SJCRH30 (cell line): ENCODE results near the gene FGFR2. TPM values are rescaled to one million over a fixed set of nuclear protein-coding genes. Genes with fewer than 3 reads are reported as not detected.

ENCODE experiments used
- DNase-seq, 2 experiments: peaks; one replicate each; pipeline ENCODE4 v3.0.0-alpha.2; 2015 to 2020
- H3K27ac ChIP-seq: fragments of 250-450 bp; sonication (Bioruptor Pico); 2 replicates; pipeline ENCODE4 v1.5.1; 2020; ENCODE audit warnings: mild to moderate bottlenecking, moderate library complexity
- H3K27me3 ChIP-seq: fragments of 250-450 bp; sonication (Bioruptor Pico); 2 replicates; pipeline ENCODE4 v1.5.1; 2020; ENCODE audit warnings: mild to moderate bottlenecking, moderate library complexity
- H3K36me3 ChIP-seq: fragments of 250-450 bp; sonication (Bioruptor Pico); 2 replicates; pipeline ENCODE4 v1.5.1; 2020; ENCODE audit warnings: mild to moderate bottlenecking, moderate library complexity
- H3K4me1 ChIP-seq: fragments of 250-450 bp; sonication (Bioruptor Pico); 2 replicates; pipeline ENCODE4 v1.5.1; 2020; ENCODE audit warnings: mild to moderate bottlenecking, moderate library complexity
- H3K4me3 ChIP-seq: fragments of 250-450 bp; sonication (Bioruptor Pico); 2 replicates; pipeline ENCODE4 v1.5.1; 2020; ENCODE audit warnings: mild to moderate bottlenecking, moderate library complexity
- H3K9me3 ChIP-seq: fragments of 250-450 bp; sonication (Bioruptor Pico); replicated peaks from 2 replicates; pipeline ENCODE4 v1.5.1; 2020; ENCODE audit warnings: mild to moderate bottlenecking, moderate library complexity
- total RNA-seq: library from RNA; depleted of rRNA; stranded (reverse); fragments of >200 nt; shearing (Covaris generic); gene quantifications from 2 replicates; pipeline ENCODE4 v1.2.3, GENCODE V29; 2014

Gene FGFR2
- total RNA-seq, 1 experiment from 2014 or later = 44.8 TPM

DNA sequence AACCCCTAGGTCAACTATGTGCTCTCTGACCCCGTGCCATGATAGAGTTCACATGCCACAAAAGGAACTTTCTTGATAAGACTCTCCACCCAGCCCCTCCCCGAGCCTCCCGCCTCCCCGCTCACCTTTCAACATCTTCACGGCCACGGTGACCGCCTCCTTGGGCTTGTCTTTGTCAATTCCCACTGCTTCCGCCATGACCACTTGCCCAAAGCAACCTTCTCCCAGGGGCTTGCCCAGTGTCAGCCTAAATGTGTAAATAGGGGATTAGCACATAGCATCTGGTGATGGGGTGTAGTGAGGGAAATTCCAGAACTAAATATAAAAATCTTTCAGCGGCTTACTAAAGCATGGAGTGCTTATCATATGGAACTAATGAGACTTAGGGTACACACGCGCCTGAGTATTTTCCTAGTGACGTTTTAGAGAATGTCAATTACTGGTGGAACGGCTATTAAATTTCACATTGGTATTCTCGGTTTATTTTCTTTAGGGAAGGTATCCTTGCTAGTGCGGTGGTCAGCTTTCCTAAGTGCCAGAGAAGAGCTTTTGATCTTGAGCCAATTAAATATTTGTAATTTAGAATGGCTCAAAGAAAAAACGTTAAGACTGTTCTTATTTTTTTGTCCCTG, 97.4 kb downstream of the FGFR2 start:
- H3K4me1 ChIP-seq = peaks cover 53% of the 10 kb centered on the region
- no peaks in the 10 kb centered on the region for H3K27me3 ChIP-seq
- no peaks in the 10 kb centered on the region for H3K9me3 ChIP-seq
- peak overlapping the region; percentile 11 for H3K4me3 ChIP-seq
- peak; percentile 81 to 91 for DNase-seq
- peak overlapping the region; percentile 71 for H3K27ac ChIP-seq
- H3K36me3 ChIP-seq = peaks cover 10% of the 10 kb centered on the region; the same call in 1 of the 2 replicates

DNA sequence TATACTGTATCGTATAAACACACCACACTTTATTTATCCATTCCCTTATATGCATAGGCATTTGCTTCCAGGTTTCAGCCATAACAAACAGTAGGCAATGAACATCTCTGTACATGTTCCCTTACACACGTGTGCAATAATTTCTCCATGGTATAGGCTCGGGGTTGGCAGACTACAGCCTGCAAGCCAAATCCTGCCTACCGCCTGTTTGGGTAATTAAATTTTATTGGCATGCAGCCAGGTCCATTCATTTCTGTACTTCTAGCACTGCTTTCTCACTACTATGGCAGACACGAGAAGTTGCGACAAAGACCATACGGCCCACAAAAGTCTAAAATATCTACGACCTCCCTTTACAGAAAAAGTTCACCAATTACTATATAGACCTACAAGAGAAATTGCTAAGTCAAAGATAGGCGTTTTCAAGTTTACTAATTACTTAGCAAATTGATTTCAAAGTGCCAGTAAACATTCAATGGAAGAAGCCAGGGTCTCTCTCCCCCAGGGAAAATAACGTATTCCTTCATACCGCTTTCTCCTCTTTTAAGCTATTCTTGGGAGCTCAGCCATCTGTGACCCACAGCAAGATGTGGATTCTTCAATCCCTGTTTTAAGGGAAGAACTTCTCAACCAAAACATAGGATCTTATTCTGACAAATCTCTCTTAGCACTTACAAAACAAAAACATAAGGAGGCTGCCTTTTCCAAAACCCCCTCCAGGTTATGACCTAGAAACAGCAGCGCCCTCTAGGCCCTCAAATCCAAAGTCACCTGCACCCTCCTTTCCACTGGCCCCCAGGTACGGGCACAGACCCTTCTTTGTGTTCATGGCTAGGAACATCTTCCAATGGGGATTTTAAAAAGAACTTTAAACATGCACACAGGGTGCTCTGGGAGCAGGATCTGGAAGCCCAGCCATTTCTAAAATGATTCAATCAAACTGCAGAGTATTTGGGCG, 100.5 kb downstream of the FGFR2 start:
- Histone ChIP-seq H3K27ac (no peak overlapping the region), H3K4me3 (no peak overlapping the region), H3K36me3 (peaks cover 23% of the 10 kb centered on the region), H3K4me1 (peaks cover 41% of the 10 kb centered on the region), H3K9me3 (no peaks in the 10 kb centered on the region), H3K27me3 (no peaks in the 10 kb centered on the region)
- peak in 1 of 2 experiments; percentile 46 for DNase-seq

DNA sequence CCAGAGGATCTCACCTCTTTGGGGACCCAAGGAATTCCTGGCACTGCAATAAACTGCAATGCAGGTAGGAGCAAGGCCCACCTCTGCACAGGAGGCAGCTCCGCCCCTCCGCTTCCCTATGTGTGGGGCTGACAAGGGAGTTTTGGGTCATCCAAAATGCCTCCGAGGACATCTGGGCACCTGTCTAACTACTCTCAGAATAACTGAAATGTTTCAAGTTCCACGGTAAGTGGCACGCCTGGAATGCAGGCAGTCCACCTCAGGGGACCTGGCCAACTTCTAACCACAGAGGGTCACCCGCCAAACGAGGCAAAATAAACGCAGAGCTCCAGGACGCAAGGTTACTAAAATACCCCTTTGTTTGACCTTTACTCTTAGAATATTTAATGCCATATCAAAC, 102.5 kb downstream of the FGFR2 start:
- Histone ChIP-seq H3K4me3 (no peak overlapping the region), H3K27me3 (no peaks in the 10 kb centered on the region), H3K9me3 (no peaks in the 10 kb centered on the region), H3K36me3 (peaks cover 25% of the 10 kb centered on the region), H3K4me1 (peaks cover 22% of the 10 kb centered on the region), H3K27ac (no peak overlapping the region)
- DNase-seq = peak in 1 of 2 experiments; percentile 26

DNA sequence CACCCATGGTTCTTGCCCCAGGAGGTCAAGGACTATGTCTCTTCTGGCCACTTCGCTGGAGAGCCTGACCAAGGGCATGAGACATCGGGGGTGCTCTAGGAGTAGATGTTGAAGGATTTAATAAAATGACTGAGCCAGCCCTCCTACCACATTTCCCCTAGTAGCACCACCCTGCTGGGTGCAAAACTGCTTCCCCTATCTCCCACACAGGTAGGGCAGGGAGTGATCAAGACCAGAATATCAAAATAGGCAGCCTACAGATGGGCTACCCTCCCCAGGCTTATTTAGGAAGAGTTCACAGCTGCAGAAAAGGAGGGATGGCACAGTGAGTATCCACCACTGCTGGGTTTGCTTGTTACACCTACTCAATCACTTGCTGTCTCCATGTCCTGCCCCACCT, 103.9 kb downstream of the FGFR2 start:
- H3K27ac ChIP-seq = no peak overlapping the region
- H3K4me1 ChIP-seq = peaks cover 10% of the 10 kb centered on the region; the same call in 1 of the 2 replicates
- H3K27me3 ChIP-seq = no peaks in the 10 kb centered on the region
- no peak for DNase-seq
- peaks cover 25% of the 10 kb centered on the region for H3K36me3 ChIP-seq
- H3K9me3 ChIP-seq = no peaks in the 10 kb centered on the region
- H3K4me3 ChIP-seq = no peak overlapping the region

DNA sequence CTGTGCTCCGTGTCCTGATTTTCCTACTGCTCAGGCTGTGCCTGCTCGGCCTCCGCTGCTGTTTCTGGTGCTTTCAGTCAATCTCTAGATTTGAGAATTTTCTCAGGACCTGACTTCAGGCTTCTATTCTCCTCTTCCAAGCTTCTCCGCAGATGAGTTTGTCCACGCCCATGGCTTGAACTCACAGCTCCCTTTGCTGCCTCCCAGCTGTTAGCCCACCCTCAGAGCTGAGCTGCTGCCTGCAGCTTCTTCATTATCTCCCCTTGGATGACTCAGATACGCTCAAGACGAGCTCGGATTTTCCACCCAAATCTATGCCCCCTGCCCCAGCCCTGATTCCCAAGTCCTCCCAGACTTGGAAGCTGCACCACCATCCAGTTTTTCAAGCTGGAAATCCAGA, 104.7 kb downstream of the FGFR2 start:
- Histone ChIP-seq H3K4me1 (peaks cover 10% of the 10 kb centered on the region; the same call in 1 of the 2 replicates), H3K9me3 (no peaks in the 10 kb centered on the region), H3K27me3 (no peaks in the 10 kb centered on the region), H3K36me3 (peaks cover 25% of the 10 kb centered on the region), H3K4me3 (no peak overlapping the region), H3K27ac (no peak overlapping the region)
- no peak for DNase-seq

DNA sequence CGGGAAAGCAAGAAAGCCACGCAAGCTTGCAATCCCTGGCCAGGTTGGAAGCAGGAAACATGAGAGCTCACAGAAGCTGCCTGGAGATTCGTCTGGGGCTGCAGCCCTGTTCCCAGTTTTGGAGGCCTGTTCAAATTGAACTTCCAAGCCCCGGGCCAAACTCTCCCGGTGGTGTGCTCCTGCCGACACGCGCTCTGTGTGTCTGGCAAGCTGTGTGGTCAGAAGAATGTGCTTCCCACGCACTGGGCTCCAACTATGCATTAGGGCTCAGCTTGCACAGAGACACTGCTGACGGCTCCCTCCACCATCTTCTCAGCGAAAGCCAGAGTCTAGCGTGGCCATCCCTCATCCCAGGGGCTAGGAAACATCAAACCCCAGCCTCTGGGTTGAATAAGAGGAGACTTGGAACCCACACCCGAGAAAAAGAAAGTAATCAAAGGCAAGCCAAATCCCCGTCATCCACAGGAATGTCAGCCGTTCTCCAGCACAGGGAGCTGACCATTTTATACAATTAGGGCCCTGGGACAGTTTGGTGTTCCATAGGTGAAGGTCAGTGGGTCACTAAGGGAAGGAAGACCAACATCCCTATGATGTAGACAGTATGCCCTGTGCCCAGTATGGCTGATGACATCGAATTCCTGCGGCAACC, 107.2 kb downstream of the FGFR2 start:
- Histone ChIP-seq H3K27me3 (no peaks in the 10 kb centered on the region), H3K27ac (no peak overlapping the region), H3K4me1 (peaks cover 6% of the 10 kb centered on the region; the same call in 1 of the 2 replicates), H3K36me3 (peaks cover 15% of the 10 kb centered on the region; the same call in 1 of the 2 replicates), H3K9me3 (no peaks in the 10 kb centered on the region), H3K4me3 (no peak overlapping the region)
- DNase-seq = no peak

DNA sequence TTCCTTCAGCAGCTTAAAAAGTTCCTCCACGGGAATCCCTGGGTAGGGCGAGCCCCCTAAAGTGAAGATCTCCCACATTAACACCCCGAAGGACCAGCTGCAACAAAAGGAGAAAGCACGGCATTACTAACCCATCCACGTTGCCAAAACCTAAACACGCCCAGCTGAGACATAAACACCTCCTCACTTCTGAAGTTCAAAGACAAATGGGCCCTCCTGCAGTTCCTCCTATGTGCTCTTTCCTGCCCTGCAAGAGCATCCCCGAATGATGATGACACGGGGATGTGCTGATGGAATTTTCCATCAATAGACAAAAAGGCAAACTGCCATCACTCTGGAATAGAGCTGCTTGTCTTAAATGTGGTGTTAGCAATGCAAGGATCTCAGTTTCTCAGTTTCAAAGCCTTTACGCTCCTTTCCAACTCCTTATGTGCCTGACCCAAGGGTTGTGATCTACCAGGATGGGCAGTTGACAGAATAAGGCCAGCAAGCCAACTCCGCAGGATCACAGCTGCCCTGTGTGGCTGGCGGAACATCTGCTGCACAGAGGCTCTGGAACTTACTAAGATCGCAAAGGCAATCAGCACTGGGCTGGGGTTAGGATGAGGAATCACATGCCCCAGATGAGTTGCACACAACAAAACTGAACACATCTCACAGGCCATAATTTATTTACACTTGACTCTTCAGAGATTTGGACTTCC, 112.7 kb downstream of the FGFR2 start:
- H3K27ac ChIP-seq = no peak overlapping the region
- DNase-seq = no peak
- no peaks in the 10 kb centered on the region for H3K27me3 ChIP-seq
- no peaks in the 10 kb centered on the region for H3K9me3 ChIP-seq
- peaks cover 15% of the 10 kb centered on the region for H3K36me3 ChIP-seq
- H3K4me3 ChIP-seq = no peak overlapping the region
- no peaks in the 10 kb centered on the region for H3K4me1 ChIP-seq

DNA sequence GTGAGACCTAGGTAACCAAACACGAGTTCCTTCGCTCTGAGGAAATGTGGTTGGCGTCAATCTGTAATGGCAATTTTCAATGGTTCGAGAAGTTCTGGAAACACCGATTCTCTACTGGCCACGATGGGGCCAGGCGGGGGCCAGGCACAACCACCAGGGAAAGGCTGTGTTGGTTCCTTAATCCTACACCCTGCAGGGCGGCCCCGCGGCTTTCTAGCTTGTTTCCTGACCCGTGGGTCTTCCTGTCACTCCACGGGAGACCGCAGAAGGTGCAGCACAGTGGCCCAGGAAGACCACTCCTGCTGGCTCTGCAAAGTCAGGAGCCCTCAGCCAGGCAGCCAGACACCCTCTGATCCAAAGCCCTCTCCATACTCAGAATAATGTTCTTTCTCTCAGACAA, 113.4 kb downstream of the FGFR2 start:
- Histone ChIP-seq H3K9me3 (no peaks in the 10 kb centered on the region), H3K27me3 (no peaks in the 10 kb centered on the region), H3K4me1 (no peaks in the 10 kb centered on the region), H3K4me3 (no peak overlapping the region), H3K36me3 (peaks cover 20% of the 10 kb centered on the region), H3K27ac (no peak overlapping the region)
- DNase-seq = no peak

DNA sequence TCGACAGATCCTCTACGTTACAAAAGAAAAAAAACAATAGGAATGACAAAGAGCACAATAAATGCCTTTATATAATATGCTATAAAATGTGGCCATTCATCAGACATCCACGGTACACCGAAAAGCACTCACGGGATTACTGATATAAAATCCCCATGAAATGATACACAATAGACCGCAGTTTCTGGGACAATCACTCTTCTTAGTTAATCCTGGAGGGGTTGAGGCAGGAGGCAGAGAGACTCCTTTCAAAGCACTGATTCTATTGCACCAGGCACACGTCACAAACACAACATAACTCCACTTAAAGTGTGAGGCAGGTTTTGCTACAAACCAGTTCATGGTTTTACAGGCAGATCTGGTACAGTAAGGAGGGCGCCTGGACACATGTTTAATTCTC, 113.8 kb downstream of the FGFR2 start:
- no peaks in the 10 kb centered on the region for H3K4me1 ChIP-seq
- no peaks in the 10 kb centered on the region for H3K9me3 ChIP-seq
- H3K36me3 ChIP-seq = peaks cover 24% of the 10 kb centered on the region
- no peak for DNase-seq
- no peaks in the 10 kb centered on the region for H3K27me3 ChIP-seq
- no peak overlapping the region for H3K27ac ChIP-seq
- H3K4me3 ChIP-seq = no peak overlapping the region

DNA sequence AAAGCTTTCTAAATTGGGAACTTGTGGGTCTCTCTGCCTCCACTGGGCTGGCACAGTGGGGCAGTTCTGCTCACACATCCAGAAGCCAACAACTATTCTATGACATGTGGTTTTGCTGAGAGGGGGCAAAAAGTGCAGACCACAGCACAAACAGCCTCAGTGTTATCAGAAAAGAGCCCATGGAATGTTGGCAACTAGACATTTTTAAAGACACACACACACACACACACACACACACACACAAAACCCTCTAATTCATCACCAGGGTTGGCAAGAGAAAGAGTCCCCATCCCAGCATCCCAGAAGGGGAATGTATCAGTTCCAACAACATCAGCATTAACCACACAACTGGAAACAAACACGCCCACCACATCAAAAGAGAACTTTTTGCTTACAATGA, 117.1 kb downstream of the FGFR2 start:
- DNase-seq = no peak

DNA sequence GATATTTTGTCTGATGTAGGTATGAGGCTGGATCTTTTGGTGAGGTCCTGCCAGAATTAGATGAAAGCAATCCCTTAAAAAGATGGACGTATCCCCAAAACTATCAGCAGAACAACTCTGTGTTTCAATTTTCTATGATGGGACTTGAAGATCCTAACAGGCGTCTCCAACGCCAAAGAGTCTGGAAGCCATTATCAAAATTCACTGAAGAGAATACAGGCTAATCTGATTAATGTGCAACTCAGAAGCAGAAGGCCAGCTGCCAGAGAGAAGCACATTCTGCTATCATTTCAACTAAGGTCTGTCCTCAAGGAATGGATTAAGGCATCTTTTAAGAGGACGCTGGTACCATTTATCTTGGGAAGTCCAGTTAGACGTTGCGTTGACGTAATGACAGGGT, 119.7 kb downstream of the FGFR2 start:
- Histone ChIP-seq H3K36me3 (peaks cover 31% of the 10 kb centered on the region), H3K27ac (no peak overlapping the region), H3K4me1 (no peaks in the 10 kb centered on the region), H3K9me3 (no peaks in the 10 kb centered on the region), H3K27me3 (no peaks in the 10 kb centered on the region), H3K4me3 (no peak overlapping the region)
- no peak for DNase-seq

More for the DNA sequence above, 117.1 kb downstream of the FGFR2 start:
- Histone ChIP-seq H3K36me3 (peaks cover 35% of the 10 kb centered on the region), H3K4me3 (no peak overlapping the region), H3K4me1 (no peaks in the 10 kb centered on the region), H3K27ac (no peak overlapping the region), H3K27me3 (no peaks in the 10 kb centered on the region), H3K9me3 (no peaks in the 10 kb centered on the region)

DNA sequence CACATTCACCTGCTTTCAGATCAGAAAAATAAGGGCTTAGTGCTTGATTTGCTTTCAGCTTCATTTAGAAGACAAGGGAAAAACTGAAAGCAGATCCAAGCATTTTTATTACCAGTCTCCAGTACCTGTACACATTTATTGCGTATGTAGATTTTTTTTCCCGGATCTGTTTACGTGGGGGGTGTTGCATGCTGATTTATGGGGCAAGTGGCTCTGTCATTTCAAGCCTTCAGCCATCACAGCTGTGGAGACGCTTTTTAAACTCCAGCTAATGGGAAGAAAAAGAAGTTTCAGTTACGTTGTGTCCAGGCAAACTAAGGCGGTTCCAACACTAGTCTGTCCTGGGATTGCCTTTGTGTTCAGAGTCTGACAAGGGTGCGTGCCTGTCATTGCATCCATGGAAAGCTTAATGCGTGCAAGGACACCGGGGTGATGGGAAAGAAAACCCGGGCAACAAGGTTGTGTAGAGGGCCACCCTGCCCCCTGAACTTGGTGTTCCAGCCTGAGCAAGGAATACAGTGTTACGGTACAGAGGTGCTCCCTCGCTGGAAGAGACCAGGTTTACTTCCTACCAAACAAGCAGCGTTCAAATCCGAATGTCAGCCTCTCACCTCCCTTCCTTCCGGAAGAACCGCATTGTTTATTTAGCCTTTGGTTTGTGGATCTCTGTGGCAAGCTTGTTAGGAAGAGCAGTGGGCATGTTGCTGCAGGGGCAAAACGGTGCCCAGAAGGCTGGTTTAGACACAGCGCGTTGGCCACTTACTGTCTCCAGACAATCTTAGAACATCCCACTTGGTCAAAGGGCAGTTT, 128.2 kb downstream of the FGFR2 start:
- Histone ChIP-seq H3K27me3 (no peaks in the 10 kb centered on the region), H3K4me1 (no peaks in the 10 kb centered on the region)
- no peak for DNase-seq

DNA sequence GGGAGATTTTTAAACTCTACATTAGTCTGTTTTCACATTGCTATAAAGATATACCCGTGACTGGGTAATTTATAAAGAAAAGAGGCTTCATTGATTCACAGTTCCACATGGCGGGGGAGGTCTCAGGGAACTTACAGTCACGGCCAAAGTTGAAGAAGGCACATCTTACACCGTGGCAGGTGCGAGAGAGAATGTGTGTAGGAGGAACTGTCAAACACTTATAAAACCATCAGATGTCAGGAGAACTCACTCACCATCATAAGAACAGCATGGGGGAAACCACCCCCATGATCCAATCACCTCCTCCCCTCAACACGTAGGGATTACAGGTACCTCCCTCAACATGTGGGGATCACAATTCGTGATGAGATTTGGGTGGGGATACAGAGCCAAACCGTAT, 129.5 kb downstream of the FGFR2 start:
- Histone ChIP-seq H3K4me1 (no peaks in the 10 kb centered on the region), H3K9me3 (no peaks in the 10 kb centered on the region)
- no peak for DNase-seq

More for the DNA sequence above, 128.2 kb downstream of the FGFR2 start:
- H3K36me3 ChIP-seq = no peaks in the 10 kb centered on the region
- H3K4me3 ChIP-seq = no peak overlapping the region
- H3K9me3 ChIP-seq = no peaks in the 10 kb centered on the region
- H3K27ac ChIP-seq = no peak overlapping the region

DNA sequence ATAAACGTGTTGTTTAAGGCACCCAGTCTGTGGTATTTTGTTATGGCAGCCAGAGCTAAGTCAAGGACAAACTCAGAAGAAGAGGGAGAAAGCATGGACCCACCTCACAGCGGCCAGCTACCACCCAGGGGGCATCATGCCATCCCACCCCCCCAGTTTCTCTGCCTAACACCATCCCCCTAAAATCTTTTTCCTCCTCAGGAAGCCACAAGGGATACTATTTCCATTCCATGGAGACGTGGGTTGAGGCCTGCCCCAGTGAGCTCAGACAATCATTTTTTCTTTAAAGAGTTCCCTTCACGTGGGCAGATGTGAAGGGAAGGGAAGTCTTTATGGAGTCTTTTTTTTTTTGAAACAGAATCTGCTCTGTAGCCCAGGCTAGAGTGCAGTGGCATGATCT, 131.8 kb downstream of the FGFR2 start:
- Histone ChIP-seq H3K9me3 (peaks cover 4% of the 10 kb centered on the region; the same call in 1 of the 2 replicates), H3K4me3 (no peak overlapping the region), H3K36me3 (no peaks in the 10 kb centered on the region), H3K27me3 (no peaks in the 10 kb centered on the region), H3K4me1 (no peaks in the 10 kb centered on the region), H3K27ac (no peak overlapping the region)
- no peak for DNase-seq

More for the DNA sequence above, 129.5 kb downstream of the FGFR2 start:
- H3K27ac ChIP-seq = no peak overlapping the region
- H3K27me3 ChIP-seq = no peaks in the 10 kb centered on the region
- no peaks in the 10 kb centered on the region for H3K36me3 ChIP-seq
- H3K4me3 ChIP-seq = no peak overlapping the region
